Body of pancreas (tissue), 4 donors: ENCODE results near the gene TRA2B.

Experiments
- POLR2A ChIP-seq, 3 donors: fragments of 450-650 bp; IDR thresholded peaks; one replicate each; pipeline ENCODE4 v1.6.1; 2016; ENCODE audit warnings: antibody characterized with exemption in 3 of 3, mild to moderate bottlenecking in 2 of 3
- TF ChIP-seq, protein P1 (sequence below), 7 experiments: fragments of 450-650 bp in 4 of 7; fragments of 200-600 bp in 3 of 7; sonication (generic) in 3 of 7; IDR thresholded peaks; one replicate each; pipeline ENCODE4 v1.5.1; 2016 to 2019; ENCODE audit warnings: antibody characterized with exemption in 7 of 7

DNA sequence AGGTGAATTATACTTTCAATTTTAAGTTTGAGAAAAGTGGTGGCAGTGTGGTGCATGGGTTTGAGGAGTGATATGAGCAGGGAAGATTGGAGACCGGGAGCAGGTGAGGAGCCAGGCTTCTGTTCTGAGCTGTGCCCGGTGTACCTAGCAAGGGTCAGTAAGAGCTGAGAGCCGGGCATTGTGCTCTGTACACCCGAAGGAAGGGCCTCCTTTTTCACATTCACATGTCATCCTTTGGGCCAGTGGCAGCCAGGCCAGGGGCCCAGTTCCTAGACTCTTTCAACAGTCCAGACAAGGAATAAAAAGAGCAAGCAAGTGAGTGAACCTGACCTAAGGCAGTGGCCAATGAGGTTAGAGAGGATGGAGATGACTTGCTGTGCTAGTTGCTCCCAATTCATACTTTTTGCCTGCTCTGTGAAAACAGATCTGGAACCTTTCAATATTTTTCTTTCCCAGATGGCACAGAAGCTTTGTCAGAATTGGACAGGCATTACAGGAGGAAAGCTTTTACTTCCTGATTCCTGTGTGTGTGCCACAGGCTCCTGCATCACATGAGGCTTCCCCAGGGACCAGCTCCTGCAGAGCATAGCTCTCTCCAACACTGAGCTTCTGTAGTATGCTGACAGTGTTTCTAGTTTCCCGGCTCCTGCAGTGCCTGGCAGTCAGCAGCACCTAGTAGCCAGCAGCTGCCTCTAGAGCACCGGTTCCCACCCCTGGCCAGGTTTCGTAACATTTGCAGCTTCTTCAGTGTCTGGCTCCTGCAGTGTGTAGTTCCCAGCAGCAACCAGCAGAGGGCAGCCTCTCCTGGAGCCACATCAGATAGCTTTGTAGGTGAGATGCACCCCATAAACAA lies 5.3 kb upstream of the TRA2B start:
- TF ChIP-seq, protein P1, sequence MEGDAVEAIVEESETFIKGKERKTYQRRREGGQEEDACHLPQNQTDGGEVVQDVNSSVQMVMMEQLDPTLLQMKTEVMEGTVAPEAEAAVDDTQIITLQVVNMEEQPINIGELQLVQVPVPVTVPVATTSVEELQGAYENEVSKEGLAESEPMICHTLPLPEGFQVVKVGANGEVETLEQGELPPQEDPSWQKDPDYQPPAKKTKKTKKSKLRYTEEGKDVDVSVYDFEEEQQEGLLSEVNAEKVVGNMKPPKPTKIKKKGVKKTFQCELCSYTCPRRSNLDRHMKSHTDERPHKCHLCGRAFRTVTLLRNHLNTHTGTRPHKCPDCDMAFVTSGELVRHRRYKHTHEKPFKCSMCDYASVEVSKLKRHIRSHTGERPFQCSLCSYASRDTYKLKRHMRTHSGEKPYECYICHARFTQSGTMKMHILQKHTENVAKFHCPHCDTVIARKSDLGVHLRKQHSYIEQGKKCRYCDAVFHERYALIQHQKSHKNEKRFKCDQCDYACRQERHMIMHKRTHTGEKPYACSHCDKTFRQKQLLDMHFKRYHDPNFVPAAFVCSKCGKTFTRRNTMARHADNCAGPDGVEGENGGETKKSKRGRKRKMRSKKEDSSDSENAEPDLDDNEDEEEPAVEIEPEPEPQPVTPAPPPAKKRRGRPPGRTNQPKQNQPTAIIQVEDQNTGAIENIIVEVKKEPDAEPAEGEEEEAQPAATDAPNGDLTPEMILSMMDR (IDR thresholded peaks at IDR 0.05): peak; percentile 95 to 99 (median 97)
- TF ChIP-seq POLR2A (IDR thresholded peaks at IDR 0.05): peak; percentile 24 to 73 (median 70)
